8988T (cell line): ENCODE results near the gene GNB1L.

Experiments
- DNase-seq: peaks from one replicate; pipeline ENCODE4 v3.0.0; 2011

Gene GNB1L

DNA sequence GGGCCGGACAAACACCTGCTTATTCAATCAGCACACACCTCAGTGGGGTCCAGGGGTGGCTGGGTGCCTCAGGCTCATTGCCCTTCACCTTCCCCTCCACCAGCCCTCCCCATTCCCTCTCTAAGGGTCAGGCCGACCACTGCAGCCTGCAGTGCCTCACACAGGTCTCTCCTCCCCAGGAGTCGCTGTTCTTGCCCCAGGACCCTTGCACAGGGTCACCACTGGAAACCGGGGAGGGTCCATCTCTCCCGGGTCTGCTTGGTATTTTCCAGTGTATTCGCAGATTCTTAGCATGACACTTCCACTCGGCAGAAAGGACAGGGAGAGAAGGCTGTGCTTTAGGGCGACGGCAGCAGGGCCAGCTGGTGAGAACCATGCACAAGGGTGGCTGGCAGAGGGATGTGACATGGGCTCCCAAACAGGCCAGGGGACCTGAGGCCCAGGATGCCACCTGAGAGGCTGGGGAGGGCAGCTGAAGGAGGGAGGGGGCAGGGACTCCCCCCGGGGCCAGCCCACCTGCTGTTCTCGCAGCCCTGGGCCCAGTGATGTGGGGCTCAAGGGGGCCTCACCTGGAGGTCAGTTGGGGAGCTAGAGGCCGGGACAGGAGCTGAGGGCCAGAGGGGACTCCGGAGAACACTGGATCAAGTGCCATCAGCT is 110.2 kb downstream of the GNB1L start:
- no peak for DNase-seq

DNA sequence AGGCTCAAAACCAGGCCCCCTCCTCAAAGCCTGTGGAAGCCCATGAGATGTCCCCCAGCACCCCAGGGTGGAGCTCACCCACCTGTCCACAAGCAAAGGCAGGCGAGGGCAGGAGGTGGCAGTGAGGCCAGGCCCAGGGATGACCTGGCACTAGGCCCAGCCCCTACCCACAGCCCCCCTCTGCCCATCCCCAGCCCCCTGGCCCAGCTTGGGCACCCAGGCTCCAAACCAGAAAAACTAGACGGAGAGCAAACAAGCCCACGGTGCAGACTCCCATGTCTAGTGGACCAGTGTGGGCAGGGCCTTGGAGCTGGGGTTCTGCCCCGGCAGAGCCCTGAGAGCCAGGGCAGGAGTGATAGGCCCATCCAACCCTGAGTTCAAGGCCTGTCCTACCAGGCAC is 111.0 kb downstream of the GNB1L start:
- no peak for DNase-seq

DNA sequence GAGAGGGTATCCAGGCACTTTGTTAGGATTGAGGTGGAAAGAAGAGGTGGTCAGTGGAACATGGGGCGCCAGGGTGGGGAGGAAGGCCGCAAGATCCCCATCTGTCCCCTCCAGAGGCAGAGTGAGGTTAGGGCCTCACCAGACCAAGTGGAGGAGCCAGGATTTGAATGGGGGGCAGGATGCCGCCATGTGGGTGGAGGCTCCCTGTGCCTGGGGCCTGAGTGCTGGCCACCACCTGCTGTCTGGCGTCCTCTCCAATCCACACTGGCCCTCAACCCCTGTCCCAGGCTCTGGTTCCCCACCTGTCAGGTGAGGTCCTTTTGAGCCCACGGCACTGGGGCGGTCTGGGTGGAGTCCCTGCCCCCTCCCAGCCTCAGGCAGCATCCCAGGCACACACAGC is 111.6 kb downstream of the GNB1L start:
- no peak for DNase-seq

DNA sequence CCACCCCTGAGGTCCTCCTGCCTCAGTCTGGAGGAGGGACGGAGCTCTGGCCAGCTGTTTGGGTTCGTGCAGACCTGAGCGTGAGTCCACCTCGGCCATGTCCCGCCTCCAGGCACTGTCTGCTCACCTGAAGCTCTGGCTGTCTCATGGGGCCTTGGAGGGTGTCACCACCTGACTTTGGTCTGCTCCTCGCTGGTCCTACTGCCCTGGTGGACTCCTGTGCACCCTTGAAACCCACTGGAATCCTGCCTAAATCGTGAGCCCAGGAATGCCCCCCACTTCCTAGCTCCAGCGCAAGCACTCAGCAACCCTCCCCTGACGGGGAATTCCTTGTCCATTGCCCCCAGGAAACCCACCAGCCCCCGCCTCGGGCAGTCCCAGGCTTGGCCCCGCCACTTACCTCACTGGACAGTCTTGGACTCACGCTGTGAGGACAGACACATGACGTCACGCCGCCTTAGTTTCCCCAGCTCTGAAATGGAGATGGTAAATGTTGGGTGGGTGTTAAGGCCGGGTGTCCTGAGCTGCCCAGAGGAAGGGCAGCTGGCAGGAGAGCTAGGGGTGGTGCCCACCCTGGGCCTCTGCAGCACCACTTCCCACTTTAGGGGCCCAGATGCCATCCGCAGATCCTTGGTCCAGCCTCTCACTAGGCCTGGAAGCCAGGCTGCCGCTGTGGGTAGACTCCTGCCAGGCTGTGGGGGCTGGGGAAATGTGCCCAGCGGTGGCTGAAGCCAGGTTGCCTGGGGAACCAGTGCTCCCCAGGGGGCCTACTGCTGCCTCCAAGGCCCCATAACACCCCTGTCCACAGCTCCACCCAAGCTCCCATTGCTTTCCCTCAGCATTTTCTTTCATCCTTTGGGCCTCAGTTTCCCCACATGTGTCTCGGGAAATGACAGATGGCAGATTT is 112.3 kb downstream of the GNB1L start:
- DNase-seq = no peak

DNA sequence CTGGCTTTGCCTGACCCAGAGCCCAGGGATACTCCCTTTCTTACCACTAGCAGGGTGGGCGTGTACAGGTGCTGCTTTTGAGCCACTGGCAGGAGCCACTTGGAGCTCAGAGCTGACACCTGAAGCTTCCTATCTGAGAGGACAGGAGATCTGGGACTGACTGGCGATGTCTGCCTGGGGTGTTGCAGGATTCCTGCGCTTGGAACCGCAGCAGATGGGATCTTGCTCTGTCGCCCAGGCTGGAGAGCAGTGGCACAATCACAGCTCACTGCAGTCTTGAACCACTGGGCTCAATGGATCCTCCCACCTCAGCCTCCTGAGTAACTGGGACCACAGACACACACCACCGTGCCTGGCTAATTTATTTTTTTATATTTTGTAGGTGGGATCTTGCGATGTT is 113.6 kb downstream of the GNB1L start:
- no peak for DNase-seq

DNA sequence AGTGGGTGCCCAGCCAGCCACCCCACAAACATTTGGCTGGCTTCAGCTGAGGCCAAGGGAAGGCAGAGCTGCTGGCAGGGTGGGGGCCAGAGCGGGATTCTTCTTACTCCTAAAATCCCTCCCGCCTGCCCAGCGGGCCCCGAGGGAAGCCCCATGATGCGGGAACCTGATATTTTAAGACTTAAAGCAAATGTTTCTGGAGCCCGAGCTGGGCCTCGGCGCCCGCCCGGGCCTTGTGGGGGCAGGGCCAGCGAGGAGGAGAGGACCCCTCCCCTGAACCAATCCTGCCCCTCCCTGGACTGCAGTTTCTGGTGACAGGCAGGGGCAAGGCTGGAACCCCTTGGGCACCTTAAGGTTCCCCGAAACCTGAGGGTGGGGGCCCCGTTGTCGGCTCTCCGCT is 114.1 kb downstream of the GNB1L start:
- no peak for DNase-seq

DNA sequence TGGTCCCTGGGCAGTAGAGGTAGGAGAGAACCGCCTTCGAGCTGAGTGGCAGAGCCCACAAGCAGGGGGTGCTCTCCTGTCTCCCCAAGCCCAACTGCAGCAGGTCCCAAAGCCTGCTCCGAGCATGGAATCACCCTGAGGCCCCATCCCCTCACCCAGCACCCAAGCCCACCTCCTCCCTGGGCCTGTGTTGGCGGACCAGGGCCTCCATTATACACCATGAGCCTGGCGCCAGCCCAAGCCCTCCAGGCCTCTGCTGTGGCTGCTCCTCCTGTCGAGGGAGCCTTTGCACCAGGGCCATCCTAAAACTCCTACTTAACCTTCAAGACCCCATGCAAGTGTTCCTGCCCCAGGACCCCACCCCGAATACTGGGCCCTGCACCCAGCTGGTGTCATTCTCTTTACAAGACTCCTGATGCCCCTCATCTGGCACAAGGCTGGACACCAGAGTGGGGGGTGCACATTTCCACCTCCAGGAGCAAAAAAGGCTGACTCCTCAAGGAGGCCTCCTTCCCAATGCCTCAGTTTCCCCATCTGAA is 114.7 kb downstream of the GNB1L start:
- no peak for DNase-seq

DNA sequence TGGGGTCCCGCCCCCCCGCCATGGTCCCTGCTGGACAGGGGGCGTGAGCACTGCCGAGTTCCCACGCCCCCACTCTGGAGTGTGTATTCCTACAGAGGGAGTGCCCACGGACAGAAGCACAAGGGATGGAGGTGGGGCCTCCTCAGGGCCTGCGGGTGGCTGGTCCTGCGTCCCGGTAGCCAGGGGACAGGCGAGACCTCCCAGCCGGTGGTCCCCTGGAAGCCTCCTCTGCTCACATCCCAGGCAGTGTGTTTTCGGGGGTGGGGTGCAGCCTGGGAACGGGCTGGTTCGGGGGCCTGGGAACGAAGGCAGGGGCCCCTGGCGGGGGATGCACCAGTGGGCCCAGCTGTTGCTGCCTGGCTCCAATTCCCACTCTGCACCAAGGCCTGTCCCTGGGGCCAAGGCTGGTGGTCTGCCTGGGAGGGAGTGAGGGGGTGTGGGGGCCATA is 115.2 kb downstream of the GNB1L start:
- no peak for DNase-seq

DNA sequence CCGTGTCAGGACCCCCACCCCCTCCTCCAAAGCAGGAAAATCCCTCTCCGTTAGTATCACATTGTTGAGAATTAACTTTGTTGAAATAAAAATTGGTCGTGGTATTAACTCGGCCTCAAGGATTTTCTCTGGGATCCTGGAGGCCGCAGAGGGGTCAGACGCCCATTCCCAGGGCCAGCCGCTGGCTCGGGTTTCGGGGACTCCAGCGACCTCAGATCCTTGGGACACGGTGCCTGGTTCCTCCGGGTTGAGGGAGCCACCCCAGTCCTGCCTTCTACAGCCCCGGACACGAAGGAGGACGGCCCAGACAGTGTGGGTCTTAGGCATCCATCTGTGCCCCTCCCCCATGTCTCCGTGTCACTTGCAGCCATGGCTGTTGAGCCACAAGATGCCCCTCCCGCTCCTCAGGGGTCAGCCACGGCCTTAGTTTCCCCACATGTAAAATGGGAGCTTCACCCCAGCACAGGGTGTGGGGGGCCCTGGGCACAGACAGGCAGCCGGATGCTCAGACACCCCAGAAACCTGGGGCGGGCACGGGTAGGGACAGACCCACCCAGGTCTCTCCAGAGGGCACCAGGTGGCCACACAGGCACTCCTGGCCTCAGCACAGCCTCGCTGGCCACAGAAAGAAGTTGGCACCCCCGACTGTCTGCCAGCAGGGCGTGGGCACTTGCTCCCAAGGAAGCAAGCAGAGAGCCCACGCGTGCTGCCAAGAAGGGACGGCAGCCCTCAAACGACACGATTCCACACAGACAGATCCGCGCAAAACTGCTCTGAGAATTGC is 115.8 kb downstream of the GNB1L start:
- DNase-seq = no peak

DNA sequence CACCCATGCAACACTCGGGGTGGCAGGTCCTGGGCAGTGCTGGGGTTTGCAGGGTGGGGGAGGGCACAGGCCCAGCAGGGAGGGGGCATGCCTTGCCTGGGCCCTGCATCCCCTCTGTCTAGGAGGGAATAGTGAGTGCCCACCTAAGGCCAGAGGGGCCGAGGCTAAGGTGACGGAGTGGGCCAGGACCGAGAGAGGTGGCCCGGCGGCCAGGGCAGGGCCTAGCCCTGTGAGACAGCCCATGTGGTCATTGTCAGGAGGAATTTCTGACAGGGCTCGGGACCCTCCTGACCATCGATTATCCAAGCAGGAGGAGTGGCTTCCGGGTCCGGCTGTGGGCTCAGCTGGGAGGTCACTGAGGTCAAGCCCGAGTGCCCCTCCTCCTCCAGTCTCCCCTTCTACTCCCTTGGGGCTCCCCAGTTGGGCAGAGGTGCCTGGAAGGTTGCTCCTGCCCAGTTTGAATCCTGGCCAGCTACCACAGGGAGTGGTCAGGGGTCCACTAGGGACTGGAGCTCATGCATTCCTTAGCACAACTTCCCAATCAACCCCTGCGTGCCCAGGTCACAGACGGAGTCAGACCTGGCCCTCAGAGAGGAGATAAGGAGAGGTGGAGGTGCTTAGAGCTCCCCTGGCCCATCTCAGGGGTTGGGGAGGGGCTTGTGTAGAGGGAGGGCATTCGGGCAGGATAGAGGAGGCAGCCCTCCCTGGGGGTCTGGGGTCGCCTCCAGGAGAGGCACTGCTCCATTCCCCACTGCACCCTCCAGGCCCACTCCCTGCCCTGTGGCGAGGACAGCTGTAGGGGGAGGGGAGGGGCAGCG is 116.6 kb downstream of the GNB1L start:
- no peak for DNase-seq

DNA sequence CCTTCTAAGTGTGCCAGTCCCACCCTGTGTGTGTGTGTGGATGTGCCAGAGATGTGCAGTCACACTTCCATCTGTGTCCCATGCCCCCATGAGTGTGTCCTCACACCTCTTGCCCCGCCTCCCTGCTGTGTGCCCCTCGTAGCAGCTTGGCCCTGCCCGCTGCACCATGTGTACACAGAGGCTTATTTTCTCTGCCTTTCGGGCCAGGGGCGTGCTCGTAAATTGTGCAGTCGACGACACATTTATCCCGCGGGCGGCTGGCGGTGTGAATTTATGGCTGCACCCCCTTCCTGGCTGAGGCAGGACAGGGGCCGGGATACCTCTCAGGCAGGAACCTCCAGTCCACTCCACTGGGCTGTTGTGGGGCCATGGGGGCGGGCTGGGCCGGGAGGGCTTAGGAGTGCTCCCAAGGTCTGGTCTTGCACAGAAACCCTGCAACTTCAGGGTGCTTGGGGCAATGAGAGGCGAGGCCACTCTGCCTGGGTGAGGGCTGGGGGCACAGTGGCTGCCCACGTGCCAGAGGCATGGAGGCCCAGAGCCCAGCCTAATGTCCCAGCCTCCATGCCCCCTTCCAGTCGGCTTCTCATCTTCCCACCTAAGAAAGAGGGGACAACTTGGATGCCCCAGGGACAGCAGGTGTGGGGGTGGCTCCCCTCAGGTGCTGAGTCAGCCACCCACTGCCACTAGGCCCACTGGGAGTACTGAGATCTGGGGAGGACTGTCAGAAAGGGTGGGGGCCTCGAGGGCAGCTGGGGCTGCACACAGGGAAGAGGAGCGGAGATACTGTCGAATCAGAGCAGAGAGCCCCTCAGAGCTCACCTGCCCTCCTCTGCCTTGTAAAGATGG is 118.8 kb downstream of the GNB1L start:
- no peak for DNase-seq

DNA sequence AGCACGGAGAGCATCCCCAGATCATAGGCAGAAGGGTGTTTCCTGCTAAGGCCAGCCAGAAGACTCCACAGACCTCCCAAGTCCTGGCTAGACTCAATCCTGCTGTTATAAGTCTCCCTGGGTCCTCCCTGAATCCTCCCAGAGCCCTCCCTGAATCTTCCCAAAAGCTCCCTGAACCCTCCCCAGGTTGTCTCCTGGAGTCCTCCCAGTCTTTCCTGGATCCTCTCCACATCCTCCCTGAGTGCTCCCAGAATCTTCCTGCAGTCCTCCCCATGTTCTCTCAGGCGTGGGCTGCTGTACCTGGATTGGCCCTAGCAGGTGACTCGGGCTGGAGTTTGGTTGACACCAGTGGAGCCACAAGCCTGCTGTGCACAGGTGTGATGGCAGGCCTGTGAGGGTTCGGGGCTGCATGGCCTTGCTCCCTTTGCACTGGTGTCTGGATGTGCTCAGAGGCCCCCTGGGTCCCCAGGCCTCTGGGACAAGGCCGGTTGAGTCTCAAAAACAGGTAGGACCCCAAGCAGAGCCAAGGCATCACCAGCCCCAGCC is 119.8 kb downstream of the GNB1L start:
- no peak for DNase-seq

DNA sequence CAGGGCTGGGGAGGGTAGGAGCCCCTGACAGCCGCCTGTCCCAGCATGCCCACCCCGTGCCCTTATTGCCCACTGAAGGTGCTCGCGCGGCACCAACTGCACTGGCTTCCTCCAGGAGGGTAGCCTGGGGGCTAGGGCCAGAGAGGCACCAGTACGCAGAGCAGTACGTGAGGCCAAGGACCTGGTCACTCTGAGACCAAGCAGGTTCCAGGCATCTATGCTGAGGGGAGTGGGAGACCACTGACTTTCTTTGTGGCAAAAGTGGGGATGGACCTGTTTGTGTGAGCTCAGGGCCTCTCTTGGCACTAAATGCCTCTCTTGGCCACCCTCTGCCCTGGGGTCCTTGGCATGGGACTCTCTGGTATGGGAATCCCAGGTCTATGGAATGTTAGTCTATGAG is 120.5 kb downstream of the GNB1L start:
- no peak for DNase-seq

DNA sequence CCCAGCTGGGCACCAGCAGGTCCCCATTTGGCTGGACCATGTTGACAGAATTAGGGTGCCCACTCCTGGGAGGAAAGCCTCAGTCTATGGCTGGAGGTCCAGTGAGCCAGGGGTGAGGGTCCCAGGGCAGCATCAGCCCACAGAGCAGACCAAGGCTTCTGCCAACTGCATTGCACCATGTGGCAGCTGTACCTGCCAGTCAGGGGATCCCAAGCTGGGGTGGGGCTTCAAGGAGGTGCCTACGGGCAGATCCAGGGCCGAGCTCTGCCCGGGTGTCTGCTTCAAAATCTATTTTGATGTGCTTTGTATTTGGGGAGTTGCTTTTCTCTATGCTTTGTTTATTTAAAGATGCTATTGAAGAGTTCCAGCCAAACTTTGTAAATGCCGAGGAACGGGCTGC is 120.9 kb downstream of the GNB1L start:
- DNase-seq = no peak
